ENCODE results near the gene KRTAP10-6. TPM values are rescaled to one million over a fixed set of nuclear protein-coding genes. Genes with fewer than 3 reads are reported as not detected.
"Not testable (repeated sequence)": the region's sequence is repeated elsewhere in the genome, so short reads cannot be mapped to it uniquely, and the experiment has no call there.

Gene KRTAP10-6
- total RNA-seq, 2 donors from 2014 or later = not detected

GRCh38 chr21:44574457-44575306, 17.6 kb downstream of the KRTAP10-6 start:
- Histone ChIP-seq H3K27ac (no peak overlapping the region), H3K27me3 (peaks cover 0 to 4% of the 10 kb centered on the region in 2 donors), H3K36me3 (replicated peaks in 1 of 2; ENCODE audit: insufficient read depth in 1 of 2, low read depth in 2 of 2) (no peaks in the 10 kb centered on the region), H3K9me3 (peaks cover 0 to 3% (median 0%) of the 10 kb centered on the region in 3 donors), H3K4me3 (no peak overlapping the region), H3K4me1 (no peaks in the 10 kb centered on the region)
- TF ChIP-seq CTCF (IDR thresholded peaks at IDR 0.05) (no peak), POLR2A (IDR thresholded peaks at IDR 0.05) (no peak)
- DNase-seq (no peak), ATAC-seq (no peak)
- intact Hi-C loops (cut with DNase I) = no loop called here
- 11 to 22% methylated on average over 11 to 20 of the region's 21 CpGs for WGBS, 2 donors

- H3K9me3 ChIP-seq; ATAC-seq; H3K36me3 ChIP-seq (replicated peaks in 1 of 2; ENCODE audit: insufficient read depth in 1 of 2, low read depth in 2 of 2); H3K27me3 ChIP-seq; intact Hi-C loops (cut with DNase I); H3K4me3 ChIP-seq; H3K27ac ChIP-seq; DNase-seq; H3K4me1 ChIP-seq: not testable (repeated sequence)
- WGBS, 2 donors = 40 to 52% methylated on average over 8 to 15 of the region's 25 CpGs
These were observed 18.5 kb downstream of the KRTAP10-6 start, which contains the start of gene KRTAP10-4 for GRCh38 chr21:44573630-44574456. Gene KRTAP10-4, plus strand, starts transcription at chr21:44573729. Its CDS starts 30 bp downstream, at chr21:44573759.

GRCh38 chr21:44572959-44573583, 19.2 kb downstream of the KRTAP10-6 start:
- WGBS, 2 donors = 45 to 69% methylated on average over 6 to 15 of the region's 15 CpGs
- peaks cover 0 to 4% of the 10 kb centered on the region in 2 donors for H3K27me3 ChIP-seq
- no peak overlapping the region for H3K4me3 ChIP-seq
- H3K4me1 ChIP-seq = no peaks in the 10 kb centered on the region
- DNase-seq (no peak), ATAC-seq (no peak)
- no peaks in the 10 kb centered on the region for H3K36me3 ChIP-seq (replicated peaks in 1 of 2; ENCODE audit: insufficient read depth in 1 of 2, low read depth in 2 of 2)
- H3K9me3 ChIP-seq = peaks cover 0 to 3% (median 0%) of the 10 kb centered on the region in 3 donors
- intact Hi-C loops (cut with DNase I) = no loop called here
- TF ChIP-seq POLR2A (IDR thresholded peaks at IDR 0.05) (no peak), CTCF (IDR thresholded peaks at IDR 0.05) (no peak)
- H3K27ac ChIP-seq = no peak overlapping the region

GRCh38 chr21:44571844-44572782, 20.2 kb downstream of the KRTAP10-6 start:
- Histone ChIP-seq H3K36me3 (replicated peaks in 1 of 2; ENCODE audit: insufficient read depth in 1 of 2, low read depth in 2 of 2) (no peaks in the 10 kb centered on the region), H3K4me1 (no peaks in the 10 kb centered on the region), H3K9me3 (no peaks in the 10 kb centered on the region), H3K27me3 (peaks cover 0 to 4% of the 10 kb centered on the region in 2 donors), H3K4me3 (no peak overlapping the region), H3K27ac (no peak overlapping the region)
- DNase-seq (no peak), ATAC-seq (no peak)
- TF ChIP-seq CTCF (IDR thresholded peaks at IDR 0.05) (no peak), POLR2A (IDR thresholded peaks at IDR 0.05) (no peak)
- 88 to 92% methylated on average over 32 to 40 of the region's 40 CpGs for WGBS, 2 donors
- intact Hi-C loops (cut with DNase I) = no loop called here

All from body of pancreas (tissue), 4 donors.